ENCODE data around the gene ACSM6.
"Not testable (repeated sequence)": the region's sequence is repeated elsewhere in the genome, so short reads cannot be mapped to it uniquely, and the experiment has no call there.

ACSM6 gene, protein sequence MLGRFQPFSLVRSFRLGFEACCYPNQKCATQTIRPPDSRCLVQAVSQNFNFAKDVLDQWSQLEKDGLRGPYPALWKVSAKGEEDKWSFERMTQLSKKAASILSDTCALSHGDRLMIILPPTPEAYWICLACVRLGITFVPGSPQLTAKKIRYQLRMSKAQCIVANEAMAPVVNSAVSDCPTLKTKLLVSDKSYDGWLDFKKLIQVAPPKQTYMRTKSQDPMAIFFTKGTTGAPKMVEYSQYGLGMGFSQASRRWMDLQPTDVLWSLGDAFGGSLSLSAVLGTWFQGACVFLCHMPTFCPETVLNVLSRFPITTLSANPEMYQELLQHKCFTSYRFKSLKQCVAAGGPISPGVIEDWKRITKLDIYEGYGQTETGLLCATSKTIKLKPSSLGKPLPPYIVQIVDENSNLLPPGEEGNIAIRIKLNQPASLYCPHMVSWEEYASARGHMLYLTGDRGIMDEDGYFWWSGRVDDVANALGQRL

DNA sequence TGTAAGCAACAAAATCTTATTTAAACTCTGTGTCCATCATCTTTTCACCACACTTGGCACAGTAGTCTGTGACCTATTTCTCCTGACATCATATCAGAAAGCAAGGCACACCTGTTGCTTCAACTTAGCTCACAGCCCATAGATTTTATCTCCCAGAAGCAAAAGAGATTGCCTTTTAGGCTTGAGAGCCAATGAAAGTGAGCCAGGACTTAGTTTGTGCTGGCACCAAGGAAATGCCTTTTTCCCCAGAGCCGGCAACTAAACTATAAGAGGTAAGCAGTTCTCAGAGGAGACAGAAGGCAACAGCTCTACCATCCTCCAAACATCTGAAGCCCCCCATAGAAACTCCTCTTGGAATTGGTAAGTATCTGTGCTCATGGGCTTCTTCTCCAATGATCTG lies at the start of gene ACSM6:
ACSM6 (plus strand) TSS at position 295 of the 400 bp plus-strand sequence. CDS start 248 bp downstream, outside the sequence.
- DNase-seq = no peak

DNA sequence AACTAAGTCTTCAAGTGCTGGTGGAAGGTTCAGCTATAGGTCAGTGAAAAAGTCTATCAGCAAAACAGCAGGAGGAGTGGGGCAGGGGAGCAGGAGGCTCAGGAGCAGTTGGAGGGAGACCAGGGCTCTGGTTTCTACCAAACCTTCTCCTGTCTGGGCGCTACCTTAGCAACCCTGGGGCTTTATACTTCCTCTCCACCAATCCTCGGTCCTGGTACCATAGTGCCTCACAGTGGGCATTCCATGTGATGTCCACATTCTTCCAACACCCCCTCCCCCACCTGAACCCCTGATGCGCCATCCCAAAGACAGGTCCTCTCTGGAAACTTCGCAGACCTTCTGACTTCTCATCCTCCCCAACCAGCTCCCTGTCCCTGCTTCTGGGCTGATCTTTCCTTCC lies 25.3 kb upstream of the ACSM6 start:
- DNase-seq = no peak

DNA sequence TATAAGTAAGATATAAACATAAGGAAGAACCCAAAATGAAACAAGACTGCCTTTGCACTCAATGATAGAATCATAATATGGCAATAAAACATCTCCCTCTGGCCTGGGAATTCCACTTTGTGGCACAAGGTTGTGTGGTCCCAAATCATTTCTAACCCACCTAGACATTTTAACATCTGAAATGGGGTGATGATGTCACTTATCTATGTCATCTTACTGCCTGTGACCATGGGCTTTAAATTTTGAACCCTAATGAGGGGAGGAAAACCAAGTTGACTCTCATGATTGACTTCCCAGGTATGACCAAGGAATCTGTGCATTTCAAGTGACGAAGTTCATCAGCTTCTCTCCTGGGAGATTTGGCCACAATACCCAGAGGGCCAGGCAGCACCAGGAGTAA lies 24.5 kb upstream of the ACSM6 start:
- DNase-seq = no peak

DNA sequence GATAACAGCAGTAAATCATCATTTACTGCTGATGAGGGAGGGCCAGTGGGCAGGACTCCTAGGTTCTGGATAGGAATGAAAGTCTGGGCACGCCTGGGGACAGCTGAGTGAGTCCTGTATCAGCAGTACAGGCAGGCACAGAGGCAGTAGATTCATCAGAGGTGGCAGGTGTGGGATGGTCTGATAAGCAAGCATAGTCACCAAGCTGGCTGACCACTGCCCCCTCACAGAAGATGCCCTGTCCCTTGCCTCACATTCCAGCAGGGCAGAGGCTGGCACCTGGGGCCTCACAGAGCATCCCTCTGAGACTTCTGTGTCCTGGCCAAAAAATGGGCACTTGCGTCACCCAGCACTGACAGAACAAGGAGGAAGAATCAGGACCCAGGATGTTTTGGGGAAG lies 23.2 kb upstream of the ACSM6 start:
- DNase-seq = no peak

DNA sequence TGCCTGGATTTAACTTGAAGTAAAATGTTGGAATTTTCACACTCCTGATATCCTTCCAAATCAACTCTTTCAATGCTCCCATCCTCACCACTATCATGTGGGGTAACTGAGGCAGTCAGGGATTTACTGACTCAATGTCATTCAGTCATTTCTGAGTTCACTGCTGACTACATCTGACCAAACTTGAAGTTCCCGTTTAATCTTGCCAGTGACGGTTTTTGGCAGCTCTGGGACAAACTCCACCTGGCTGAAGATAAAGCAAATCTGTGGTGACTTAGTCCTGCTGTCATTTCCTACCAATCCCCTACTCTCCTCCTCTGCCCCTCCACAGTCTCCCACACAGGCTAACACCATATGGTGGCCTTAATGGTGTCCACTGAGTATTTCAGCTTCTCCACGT lies 22.7 kb upstream of the ACSM6 start:
- DNase-seq = no peak

DNA sequence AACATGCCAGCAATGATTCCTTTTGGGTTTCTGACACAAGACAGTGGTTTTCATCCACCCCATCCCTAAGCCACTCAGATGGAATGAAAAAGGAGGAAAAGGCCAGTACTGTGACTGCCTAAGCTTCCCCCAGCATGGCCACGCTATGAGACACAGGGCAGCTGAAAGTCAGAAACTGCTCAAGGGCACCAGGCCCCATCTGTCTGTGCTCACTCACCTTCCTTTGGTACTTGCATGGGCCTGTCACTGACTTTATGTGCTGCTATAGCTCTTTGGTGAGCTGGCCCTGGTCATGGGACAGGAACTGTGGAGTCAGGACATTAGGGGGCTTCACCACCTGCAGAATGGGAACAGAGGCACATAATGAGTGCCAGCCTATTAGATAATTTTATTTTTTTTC lies 21.2 kb upstream of the ACSM6 start:
- no peak for DNase-seq

DNA sequence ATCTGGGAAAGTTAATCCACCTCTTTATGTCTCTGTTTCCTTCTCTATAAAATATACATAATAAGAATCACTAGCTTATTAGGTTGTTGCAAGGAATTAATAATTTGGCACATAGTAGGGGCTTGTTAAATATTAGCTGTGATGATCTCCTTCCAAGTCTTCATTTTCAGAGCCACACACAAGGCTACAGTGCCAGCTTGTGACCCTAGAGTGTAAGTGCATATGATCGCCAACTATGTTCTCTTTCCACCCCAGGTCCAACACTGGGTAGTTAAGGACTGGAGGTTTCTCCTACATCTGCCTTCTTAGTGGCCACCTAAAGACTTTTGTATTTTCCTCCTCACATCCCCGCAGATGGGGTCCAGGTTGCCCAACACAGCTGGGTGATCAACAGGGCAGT lies 17.9 kb upstream of the ACSM6 start:
- no peak for DNase-seq

DNA sequence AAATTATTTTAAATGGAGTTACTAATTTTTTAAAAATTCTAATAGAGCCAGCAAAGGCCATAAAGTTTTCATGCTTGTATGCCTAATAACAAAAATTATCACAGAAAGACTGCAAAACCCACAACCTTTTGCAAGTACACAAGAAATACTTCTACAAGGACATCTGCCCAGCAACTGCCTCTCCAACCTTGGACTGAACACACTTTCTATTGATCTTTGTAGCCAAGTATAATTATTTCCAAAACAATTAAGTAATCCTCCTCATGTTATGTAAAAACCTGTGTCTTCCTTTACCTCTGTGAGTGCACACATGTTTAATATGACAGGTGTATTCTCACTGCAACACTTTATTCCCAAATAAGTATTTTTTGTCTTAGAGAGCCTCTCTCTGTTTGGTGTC lies 16.6 kb upstream of the ACSM6 start:
- DNase-seq = no peak

DNA sequence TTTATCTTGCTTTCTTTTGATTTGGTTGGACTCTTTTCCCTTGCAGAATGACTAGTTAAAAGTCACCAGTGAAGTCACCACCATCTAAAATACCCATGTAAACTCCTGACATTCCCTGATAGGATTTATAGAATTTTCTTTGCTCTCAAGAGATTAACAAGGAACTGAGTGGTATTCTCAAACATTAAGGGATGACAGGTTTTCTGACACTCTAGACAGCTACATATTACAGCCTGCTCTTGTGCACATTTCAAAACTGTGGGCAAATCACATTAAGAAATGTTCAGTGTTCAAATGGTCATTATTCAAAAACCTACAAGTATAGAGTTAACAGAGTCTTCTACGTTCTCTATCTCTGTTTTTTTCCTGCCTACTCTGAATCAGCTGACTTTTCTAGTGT lies 15.8 kb upstream of the ACSM6 start:
- no peak for DNase-seq

DNA sequence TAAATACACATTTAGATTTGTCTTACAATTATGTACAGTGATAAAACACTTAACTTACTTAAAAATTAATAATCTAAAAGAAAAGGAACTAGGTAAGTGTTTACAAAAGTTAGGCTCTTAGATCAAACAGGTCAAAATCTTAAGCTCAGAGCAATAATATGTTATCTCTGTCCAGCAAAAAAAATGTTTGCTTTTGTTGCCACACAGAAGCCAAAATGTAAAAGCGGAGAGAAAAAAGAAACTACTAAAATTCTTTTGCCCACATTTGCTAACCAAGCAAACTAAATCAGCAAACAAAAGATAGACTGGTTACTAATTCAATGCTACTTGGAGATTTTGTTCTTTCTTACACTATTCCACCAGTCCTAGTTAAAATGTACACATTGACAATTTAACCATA lies 15.2 kb upstream of the ACSM6 start:
- no peak for DNase-seq

DNA sequence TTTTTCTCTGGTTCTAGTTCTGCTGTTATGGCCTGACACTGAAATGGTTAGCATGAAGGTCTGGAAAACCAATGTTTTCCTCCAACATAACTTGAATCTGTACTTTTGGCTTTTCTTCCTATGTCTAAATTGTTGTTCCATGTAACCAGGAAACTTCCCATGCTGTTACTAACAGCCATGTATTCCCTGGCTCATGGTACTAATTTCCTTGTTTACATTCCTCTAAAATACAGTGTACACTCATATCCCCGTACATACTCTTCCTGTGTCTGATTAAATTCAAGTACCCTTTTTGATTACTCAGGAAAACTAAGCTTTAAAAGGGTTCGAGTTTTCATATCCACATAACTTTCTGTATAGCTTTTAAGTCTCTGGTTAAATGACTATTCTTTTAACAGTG lies 12.3 kb upstream of the ACSM6 start:
- no peak for DNase-seq

DNA sequence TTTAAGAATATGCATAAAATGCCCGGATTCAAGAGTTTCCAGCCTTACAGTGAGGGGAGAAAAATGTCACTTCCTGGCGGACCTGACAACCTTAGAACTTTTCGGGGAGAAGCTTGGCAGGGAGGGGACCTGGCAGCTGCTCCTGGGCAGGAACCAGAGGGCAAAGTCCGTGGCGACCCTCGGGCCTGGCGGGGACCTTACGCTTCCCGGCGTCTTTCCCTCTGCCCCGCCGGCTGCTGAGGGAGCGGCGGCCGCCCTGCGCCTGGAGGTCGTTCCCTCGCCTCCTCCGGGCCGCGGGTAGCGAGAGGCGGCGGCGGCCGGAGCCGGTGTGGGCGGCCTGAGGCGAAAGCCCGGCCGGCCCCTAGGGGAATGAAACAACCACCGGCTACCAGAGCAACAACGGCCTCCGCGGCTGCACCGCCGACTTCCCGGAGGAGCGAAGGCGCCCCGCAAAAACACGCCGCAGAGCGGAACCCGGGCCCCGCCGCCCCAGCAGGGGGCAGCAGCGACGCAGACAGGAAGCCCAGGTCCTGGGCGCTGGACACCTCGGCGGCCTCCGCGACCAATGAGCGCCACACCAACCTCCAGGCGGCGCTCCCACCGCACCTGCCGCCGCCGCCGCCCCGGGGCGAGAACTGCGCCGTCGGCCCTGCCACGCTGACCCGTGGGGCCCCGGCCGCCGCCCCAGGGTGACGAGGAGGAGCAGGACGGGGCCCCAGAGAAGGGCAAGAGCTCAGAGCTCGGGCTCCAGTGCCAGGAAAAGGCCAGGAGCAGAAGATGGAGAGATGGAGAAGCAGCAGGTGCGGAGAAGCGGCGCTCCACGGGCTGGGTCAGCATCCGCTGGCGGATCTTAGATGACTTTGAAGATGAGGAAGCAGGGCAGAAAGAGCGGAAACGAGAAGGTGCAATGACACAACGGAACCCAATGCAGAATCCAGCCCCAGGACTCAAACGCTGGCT lies 10.5 kb upstream of the ACSM6 start:
- DNase-seq = no peak

DNA sequence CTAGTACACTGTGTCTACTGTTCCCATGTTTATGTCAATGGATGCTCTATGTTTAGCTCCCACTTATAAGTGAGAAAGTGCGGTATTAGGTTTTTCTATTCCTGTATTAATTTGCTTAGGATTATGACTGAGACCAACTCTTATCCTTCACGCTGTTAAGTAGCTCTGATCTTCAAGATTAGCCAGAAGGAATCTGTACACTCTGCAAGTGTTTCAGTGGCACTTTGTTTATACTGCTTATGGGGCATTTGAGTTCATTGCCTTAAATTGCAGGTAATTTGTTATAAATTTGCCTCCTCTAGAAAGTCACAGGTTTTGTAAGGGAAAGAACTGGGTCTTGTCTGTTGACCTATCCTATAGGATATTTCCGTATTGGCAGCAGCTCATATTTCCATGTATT lies 6.4 kb upstream of the ACSM6 start:
- DNase-seq = no peak

DNA sequence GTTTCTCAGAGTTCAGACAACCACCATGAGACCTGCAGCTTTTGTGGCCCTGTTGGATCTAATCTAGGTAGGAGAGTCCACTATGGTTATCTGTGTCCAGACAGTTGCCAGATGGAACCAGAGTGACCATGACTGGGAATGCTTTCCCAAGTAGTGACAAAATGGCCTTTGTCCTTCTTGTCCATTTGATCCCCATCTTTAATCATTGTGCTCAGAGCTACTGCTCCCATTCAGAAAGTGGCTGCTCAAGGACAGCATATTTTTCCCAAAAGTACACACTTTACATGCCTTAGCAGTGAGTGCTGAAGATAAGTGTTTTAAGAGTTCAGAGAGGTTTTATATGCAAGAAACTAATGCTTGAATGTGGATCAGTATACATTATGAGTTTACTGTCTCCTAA lies 5.4 kb upstream of the ACSM6 start:
- no peak for DNase-seq

DNA sequence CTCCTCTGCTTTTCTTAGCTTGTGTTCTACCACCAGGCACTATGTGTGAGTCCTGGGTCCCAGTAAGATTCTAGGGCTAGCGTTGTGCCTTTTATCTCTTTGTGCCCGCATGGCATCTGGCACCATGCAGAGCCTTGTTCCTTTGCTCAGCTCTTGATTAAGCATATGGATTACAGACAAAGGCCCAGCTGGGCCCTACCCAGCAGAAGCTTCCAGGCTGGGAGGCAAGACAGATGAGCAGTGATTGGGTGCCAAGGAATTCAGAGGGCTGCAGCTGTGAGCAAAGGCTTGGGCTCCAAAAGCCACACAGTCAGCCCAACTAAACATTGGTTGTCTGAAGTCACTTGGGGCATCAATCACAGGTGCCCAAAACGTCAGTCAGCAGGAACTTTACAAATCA lies 2.0 kb downstream of the ACSM6 start:
- no peak for DNase-seq

DNA sequence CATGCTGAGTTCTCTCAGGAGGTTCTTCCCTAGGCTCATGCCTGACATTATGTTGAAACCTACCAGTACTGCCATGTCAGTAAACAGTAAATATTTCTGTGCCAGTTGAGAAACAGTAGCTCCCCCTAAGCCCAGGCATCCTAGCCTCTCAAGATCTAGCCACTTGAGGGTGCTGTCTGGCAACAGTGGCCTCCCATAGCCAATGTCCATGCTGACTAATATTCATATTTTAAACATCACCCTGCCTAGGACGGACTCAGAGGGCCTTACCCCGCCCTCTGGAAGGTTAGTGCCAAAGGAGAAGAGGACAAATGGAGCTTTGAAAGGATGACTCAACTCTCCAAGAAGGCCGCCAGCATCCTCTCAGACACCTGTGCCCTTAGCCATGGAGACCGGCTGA lies 7.7 kb downstream of the ACSM6 start:
- no peak for DNase-seq

DNA sequence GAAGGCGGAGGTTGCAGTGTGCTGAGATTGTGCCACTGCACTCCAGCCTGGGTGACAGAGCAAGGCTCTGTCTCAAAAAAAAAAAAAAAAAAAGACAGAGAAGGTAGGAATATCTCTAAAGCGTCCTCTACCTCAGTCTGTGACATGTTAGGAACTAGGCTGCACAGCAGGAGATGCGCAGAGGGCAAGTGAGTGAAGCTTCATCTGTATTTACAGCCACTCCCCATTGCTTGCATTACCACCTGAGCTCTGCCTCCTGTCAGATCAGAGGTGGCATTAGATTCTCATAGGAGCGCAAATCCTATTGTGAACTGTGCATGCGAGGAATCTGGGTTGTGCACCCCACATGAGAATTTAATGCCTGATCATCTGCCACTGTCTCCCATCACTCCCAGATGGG lies 8.8 kb downstream of the ACSM6 start:
- DNase-seq = not testable (repeated sequence)

DNA sequence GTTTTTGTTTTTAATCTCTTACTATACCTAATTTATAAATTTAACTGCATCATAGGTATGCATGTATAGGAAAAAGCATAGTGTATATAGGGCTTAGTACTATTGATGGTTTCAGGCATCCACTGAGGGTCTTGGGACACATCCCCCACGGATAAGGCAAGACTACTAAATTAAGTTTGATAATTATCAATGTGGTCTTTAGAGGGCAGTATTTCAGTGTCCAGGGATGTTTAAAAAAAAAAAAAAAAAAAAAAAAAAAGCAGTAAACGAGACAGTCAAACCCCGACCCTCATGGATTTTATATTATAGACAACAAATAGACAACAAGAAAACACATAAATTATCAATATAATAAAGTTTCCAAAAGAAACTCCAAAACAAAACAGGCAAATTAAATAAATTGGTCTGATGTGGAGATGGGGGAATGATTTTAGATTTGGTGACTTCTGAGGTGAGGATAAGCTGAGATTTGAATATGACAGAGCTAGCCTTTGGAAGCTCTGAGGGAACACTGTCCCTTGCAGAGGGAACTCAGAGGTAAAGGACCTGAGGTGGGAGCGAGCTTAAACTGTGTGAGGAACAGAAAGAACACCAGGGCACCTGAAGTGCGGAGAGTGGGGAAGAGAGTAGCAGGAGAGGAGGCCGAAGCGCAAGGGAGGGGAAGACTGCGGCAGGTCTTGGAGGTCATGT lies 14.8 kb downstream of the ACSM6 start:
- DNase-seq = no peak

DNA sequence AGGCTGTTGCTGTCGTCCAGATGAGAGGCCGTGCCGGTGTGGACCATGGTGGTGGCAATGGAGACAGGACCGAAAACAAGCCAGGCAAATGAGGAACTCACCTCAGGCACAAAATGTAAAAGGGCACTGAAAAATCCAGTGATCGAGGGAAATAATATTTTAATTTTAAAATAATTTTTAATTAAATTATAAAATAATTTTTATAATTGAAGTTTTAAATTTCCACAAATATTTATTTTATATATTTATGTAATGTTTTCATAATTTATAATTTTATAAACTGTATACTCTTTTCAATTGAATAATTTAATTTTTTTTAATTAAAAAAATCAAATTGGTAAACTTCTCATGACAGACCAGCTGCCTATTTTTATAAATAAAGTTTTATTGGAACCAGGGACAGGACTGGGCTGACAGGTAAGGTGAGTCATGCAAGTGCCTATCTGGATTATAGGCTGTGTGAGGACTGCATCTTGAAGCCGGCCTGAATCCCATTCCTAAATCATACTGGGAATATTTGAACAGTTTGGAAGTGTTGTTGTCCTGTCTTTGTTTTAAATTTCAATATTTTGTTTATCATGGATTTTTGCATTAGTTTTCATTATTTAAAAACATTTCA lies 15.6 kb downstream of the ACSM6 start:
- no peak for DNase-seq

DNA sequence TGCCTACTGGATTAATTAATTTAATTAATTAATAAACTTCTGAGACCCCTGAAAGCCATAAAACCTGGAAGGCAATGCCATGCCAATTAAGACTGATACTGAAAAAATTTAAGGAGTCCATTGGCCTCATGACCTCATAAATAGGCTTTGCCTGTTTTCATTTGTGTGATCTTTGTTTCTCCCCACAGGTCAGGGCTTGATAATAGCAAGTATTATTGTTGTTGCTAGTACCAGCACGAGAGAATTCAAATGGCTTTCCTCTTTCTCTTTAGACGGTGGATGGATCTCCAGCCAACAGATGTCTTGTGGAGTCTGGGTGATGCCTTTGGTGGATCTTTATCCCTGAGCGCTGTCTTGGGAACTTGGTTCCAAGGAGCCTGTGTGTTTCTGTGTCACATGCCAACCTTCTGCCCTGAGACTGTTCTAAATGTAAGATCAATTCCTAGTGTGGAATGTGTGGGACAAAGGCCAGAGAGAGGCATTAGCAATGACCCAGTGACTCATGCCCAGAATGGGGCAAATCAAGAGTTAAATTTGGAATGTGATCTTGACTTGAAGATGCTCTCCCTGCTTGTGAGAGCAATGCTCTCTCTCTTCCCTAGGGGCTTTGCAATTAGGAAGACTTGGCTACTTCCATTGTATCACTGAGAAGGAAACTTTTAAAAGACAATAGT lies 17.7 kb downstream of the ACSM6 start:
- DNase-seq = no peak

DNA sequence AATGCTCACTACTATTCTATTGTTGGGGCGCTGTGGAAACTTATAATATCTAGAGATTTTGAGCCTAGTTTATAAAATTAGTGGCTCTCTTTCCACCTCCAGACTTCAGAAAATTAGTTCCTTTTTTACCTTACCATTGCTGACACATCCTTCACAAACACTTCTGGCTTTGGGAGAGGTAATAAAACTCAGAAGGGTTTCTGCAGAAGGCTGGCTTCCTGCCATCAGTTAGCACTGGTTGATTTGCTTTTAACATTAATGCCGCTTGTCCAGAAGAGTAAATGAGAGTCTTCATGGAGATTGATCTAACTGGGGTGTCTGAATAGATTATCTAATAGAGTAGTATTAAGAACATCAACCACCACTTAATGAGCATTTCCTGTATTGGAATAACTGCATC lies 20.3 kb downstream of the ACSM6 start:
- no peak for DNase-seq

DNA sequence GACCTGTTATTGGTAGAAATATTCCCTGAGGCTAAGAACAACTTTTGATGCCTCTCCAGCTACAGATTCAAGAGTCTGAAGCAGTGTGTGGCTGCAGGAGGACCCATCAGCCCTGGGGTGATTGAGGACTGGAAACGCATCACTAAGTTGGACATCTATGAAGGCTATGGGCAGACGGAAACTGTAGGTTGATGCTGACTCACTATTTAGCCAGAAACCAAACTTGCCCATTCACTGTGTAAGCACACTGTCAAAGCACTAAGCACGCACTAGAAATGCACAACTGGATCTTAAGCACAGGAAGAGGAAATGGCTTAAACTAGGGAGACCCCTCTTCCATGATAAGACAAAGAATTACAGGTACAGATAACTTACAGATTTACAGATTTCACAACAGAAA lies 20.8 kb downstream of the ACSM6 start:
- no peak for DNase-seq

All from NCI-H1417 treated with DMSO at 0.1 percent for 48 hours (cell line).